Stimulated activated CD4-positive, alpha-beta T cell treated with anti-CD3 and anti-CD28 coated beads, TNF-alpha, amount 100 ng/mL, for 1 hour (primary cell): ENCODE measurements around the gene ANO1.
"Not testable (repeated sequence)": the region's sequence is repeated elsewhere in the genome, so short reads cannot be mapped to it uniquely, and the experiment has no call there.

Experiments used
- DNase-seq, 3 donors: peaks; one replicate each; pipeline ENCODE4 v3.0.0-alpha.2; 2020; ENCODE audit warnings: low read depth in 3 of 3, low spot score in 1 of 3

Gene ANO1

DNA sequence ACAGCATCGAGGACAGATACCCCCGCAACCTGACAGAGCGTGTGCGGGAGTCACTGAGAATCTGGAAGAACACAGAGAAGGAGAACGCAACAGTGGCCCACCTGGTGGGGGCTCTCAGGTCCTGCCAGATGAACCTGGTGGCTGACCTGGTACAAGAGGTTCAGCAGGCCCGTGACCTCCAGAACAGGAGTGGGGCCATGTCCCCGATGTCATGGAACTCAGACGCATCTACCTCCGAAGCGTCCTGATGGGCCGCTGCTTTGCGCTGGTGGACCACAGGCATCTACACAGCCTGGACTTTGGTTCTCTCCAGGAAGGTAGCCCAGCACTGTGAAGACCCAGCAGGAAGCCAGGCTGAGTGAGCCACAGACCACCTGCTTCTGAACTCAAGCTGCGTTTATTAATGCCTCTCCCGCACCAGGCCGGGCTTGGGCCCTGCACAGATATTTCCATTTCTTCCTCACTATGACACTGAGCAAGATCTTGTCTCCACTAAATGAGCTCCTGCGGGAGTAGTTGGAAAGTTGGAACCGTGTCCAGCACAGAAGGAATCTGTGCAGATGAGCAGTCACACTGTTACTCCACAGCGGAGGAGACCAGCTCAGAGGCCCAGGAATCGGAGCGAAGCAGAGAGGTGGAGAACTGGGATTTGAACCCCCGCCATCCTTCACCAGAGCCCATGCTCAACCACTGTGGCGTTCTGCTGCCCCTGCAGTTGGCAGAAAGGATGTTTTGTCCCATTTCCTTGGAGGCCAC, 128.3 kb downstream of the ANO1 start:
- DNase-seq, result no peak

DNA sequence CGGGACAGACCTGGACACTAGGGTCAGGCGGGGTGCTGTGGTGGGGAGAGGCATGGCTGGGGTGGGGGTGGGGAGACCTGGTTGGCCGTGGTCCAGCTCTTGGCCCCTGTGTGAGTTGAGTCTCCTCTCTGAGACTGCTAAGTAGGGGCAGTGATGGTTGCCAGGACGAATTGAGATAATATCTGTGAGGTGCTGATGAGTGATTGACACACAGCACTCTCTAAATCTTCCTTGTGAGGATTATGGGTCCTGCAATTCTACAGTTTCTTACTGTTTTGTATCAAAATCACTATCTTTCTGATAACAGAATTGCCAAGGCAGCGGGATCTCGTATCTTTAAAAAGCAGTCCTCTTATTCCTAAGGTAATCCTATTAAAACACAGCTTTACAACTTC, 128.9 kb downstream of the ANO1 start:
- no peak for DNase-seq

DNA sequence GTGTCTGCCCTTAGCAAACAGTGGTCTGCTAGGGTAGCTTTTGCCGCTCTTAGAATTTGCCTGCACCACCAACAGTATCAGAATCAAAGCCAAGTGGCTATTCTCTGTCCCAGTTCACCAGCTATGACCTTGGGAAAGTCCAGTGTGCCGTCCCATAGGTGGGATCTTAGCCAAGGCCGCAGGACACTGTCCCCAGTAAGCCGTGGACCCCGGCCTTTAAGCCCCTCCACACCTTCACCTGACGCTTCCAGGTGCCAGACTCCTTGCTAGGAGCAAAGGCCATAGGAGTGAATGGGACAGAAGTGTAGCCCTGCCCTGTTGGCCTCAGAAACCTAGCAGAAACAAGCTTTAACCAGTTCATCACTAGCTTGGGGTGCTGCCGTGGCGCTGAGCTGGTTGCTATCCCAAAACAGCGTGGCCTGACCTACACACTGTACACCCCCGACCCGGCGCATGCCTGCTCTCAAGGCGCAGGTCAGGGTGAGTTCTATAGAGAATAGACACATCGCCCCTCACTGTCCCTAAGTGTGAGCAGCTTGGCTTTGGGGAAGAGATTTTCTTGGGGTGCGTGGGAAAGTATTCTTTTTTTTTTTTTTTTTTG, 129.5 kb downstream of the ANO1 start:
- no peak for DNase-seq

DNA sequence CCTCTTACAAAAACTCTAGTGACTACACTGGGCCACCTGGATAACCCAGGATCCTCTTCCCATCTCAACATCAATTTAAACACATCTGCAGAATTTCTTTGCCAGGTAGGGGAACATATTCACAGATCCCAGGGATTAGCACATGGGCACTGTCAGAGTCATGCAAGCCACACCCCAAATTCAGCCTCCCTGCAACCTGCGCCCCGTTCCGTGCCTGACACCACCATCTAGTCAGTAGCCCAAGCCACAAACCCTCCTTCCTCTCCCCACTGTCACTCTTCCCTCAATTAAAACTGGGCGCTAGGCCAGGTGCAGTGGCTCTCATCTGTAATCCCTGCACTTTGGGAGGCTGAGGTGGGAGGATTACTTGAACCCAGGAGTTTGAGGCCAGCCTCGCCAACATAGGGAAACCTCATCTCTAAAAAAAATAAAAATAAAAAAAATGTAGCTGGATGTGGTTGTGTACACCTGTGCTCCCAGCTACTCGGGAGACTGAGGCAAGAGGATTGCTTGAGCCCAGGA, 131.3 kb downstream of the ANO1 start:
- DNase-seq, result no peak

DNA sequence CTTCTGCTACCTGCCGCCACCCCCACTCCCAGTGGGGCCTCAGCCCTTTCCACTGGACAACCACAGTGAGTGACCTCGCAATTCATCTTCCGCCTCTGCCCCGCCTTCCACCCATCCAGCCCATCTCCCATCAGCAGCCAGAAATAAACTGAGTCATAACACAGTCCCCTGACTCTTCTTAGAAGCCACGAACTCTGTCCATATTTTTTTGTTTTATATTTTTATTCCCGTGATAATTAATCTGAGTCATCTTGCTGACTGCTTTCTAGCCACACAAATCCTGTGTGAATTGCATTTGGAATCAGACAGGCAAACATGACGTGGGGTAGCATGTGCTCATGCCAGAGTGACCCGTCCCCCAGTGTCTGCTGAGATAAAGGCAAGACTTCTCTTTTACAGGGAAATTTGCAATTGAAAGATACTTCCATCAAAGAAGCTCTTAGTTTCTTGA, 132.0 kb downstream of the ANO1 start:
- no peak for DNase-seq

- DNase-seq, result no peak
Observed at GRCh38 chr11:70210530-70210929, 132.4 kb downstream of the ANO1 start.

DNA sequence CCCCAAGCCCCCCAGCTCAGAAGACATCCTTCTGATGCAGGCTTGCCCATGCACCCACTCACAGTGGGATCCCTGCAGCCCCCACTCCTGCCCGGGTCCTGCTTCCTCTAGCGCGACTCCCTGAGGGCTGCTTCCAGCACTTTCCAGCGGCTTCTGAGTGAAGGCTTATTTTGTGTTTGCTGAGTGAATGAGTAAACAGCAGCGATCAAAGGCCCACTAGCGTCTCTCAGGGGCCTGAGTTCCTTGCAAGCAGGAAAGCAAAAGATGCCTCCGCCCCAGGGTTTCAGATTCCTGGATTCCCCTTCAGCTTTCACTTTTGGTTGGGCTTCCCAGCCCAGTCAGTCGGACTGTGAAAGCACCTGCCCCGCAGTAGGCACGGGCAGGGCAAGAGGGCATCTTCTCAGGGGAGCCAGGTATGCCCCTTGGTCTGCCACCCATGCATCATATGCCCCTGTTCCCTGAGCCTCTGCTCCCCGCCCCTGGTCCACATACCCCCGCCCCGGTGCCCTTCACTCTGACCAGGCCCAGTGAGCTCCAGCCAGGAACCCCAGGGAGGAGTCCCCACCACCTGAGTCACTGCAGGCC, 134.2 kb downstream of the ANO1 start:
- DNase-seq, result no peak

- DNase-seq, result not testable (repeated sequence)
Observed at GRCh38 chr11:70217388-70217787, 139.3 kb downstream of the ANO1 start.

GRCh38 chr11:70218076-70218475, 140.0 kb downstream of the ANO1 start:
- DNase-seq, result not testable (repeated sequence)

DNA sequence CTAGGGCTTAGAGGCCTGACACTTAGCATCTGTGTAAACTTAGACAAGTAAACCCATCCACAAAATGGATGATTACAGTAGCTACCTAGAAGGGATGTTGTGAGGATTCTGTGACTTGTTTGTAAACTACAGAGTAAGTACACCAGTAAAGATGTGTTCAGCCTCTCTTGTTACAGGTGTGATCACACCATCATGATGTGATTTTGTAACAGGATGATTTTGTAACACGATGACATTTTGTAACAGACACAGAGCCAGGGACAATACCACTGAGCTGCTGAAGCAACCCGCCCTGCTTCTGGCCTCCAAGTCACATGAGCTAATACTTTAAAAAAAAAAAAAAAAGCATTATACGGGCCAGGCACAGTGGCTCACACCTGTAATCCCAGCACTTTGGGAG, 142.0 kb downstream of the ANO1 start:
- no peak for DNase-seq

- no peak for DNase-seq
Observed at GRCh38 chr11:70220920-70221319, 142.8 kb downstream of the ANO1 start.

DNA sequence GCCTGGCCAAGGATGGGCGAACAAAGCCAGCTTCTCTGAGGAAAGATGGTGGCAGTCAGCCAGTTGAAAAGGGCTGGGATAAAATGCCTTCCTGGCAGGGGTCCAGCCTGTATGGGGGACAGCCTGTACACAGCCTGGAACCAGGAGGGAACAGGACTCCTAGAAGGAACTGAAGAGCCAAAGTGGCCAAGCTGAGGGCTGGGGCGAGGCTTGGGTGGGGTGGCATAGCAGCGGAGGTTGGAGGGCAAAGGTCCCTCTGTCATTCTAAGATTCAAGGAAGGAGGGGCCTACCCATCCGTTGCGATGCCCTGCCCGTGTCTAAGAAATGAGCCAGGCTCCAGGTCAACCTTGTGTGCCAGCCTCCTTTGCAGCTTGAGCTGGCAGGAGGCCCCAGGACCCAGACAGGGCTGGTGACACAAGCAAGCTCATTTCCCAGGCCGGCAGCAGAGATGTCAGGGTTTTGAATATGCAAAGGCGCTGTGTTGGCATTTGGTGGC, 147.6 kb downstream of the ANO1 start:
- no peak for DNase-seq

GRCh38 chr11:70226183-70226582, 148.1 kb downstream of the ANO1 start:
- DNase-seq, result no peak

- no peak for DNase-seq
Observed at GRCh38 chr11:70226967-70227366, 148.8 kb downstream of the ANO1 start.

DNA sequence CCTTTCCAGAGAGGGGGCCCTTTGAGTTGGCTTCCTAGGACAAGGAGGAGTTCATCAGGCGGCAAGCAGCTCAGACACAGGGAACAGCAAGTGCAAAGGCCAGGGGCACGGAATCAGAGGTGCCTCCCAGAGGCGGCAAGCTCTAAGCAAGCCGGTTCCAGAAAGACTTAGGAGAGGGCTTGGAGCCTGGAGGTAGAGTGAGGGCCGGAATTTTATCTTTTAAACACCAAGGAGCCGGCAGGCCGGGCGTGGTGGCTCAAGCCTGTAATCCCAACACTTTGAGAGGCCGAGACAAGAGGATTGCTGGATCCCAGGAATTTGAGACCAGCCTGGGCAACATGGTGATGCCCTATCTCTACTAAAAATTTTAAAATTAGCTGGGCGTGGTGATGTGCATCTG, 151.6 kb downstream of the ANO1 start:
- no peak for DNase-seq

- DNase-seq, result no peak
Observed at GRCh38 chr11:70230151-70230839, 152.2 kb downstream of the ANO1 start.

GRCh38 chr11:70230840-70231710, 153.0 kb downstream of the ANO1 start:
- no peak for DNase-seq

DNA sequence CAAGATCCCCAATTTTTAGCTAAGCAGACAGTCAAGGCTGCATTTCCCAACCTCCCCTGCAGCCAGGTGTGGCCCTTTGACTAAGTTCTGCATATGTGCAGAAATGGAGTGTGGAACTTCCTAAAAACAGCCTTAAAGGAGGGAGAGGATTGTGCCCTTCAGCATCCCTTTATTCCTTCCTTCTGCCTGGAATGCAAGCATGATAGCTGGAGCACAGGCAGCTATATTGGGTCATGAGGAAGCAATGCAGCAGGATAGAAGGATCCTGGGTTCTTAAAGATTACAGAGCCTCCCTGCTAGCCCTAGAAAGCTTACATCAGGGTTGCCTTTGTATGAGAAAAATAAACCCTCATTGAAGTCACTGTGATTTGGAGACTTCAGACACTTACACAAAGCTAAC, 154.9 kb downstream of the ANO1 start:
- DNase-seq, result no peak

- no peak for DNase-seq
Observed at GRCh38 chr11:70233511-70233934, 155.4 kb downstream of the ANO1 start.

DNA sequence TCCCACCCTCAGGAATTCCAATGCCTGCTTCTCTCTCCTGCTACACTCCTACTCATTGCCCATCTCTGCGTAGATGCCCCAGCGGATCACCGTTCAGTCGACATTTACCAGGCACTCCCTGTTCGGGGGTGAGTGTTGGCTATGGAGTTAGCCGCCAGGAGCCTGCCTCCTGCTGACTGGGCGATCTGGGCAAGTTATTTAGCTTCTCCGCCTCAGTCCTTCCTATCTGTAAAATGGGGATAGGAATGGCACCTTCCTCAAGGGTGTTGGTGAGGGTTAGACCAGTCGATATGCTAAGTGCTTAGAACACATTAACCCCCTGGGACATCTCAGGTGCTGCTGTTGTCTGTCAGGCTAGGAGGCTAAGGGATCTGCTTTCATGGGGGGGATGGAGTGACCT, 155.8 kb downstream of the ANO1 start:
- no peak for DNase-seq
